ENCODE measurements around the gene TP63. TPM values are rescaled to one million over a fixed set of nuclear protein-coding genes. Genes with fewer than 3 reads are reported as not detected.

Gene TP63
- total RNA-seq, 1 donor from 2014 or later: not detected

DNA sequence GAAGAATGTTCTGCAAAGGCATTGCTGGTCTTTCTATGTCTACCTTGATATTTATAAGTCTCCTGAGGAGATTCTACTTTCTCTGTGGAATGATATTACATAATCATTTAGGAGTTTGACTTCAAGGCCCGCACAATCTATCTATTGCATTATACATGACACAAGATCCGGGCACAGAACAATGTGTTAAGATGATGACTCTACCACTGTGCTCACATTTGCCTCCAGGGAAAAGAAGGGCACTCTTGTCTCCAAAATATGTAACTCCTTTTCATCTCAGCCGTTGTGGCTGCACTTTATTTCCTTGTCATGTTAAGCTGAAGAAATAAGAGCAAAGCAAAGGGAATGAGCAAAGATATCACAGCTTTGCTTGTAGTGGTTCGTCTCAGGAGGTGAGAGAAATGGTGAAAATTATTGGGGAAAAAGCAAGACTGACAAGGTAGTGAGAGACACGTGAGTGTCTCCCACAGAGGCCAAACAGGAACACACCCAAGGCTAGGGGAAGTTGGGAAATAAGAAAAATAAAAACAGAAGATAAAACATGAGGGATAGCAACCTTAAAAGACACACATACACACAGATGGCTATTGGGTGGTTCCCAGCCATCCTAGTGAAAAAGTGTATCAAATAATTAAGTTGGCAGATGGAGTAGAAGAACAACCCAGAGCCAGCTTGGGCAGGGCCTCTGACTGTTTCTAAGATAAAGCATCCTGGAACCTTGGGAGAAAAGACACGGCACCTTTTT lies 305.2 kb downstream of the TP63 start:
- no peak for DNase-seq

DNA sequence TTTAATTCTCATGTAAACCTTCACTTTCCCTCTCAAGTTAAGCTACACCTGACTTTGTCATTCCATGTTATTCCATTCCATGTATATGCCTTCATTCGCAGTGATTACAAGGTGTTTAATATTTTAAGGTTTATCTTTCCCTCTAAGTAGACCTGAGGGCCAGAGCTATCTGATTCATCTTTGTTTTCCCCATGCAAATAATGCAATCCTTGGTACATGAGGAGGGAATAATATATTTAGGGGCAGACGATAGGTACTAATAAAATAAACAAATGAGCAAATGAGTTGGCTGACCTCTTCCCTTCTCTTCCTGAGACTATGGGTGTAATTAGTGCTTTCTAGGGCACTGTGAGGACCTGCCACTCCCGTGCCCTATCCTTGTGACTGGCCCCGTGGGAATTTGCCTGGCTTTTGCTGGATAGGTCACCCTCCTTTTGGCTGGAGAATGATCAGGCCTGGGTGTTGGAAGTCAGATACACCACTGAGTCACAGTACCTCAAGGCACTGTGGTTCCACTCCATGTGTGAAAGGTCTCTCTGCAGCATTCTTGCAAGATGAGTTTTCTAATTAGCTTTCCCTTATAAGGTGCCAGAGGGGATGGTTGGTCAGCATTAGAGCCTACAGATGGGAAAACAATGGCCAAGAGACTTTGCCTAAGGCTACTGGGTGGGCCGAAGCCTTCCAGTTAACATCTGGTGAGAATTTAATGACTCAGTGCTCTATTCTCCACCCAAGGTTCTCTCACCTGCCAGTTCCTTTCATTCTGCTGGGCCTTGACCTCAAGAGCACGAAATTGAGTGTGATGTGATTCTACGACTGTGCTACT lies 306.3 kb downstream of the TP63 start:
- DNase-seq: peak; percentile 71

DNA sequence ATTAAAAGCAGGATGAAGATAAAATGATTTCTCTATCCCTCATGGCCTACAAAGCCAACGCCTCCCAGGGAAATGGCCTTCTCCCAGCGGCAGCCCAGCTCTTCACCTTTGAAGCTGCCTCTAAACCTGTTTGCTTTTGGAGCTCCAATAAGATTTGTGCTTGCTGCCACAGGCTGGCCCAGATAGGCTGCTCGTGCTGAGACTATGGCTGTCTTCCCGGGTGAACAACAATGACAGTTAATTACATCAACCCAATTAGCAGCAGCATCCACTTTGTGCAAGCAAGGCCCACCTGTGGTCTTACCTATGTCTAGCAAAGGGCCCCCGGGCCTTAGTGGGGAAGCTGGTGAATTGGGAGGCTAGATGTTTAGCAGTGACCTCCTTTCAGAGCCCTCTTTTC lies 309.9 kb downstream of the TP63 start:
- no peak for DNase-seq

DNA sequence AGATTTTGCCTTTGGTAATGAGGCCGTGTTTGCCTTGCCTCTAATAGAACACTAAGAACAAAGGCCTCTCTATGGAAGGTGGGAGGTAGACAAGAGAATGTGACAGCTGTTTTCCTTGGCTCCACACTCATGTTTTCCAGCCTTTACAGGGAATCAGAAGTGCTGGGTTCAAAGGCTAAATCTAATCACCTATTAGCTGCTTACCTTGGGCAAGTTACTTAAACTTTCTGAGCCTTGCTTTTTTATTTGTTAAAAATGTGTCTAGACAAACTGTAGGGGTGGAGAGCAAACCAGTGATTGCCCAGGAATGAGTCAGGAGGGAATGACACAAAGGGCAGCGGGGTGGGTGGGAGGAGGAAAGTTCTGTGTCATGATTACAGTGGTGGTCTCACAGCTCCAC lies 310.5 kb downstream of the TP63 start:
- DNase-seq: peak; percentile 28

DNA sequence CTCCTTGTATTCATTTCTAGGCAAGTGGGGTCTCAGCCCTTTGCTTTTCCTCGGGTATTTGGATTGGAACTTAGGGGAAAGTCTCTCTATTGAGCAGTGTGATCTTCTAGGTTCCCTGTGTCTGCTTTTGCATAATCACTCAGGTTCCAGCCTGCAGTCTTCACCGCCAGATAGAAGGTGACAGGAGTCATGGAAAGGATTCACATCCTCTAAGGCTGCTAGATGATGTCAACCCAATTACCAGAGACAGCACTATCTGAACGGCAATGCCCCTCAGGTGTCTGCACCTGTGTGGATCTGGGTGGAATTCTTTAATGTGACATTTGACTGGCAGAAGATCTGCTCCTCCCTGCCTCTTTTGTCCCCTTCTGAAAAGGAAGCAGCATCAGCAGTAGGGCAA lies 311.8 kb downstream of the TP63 start:
- no peak for DNase-seq

DNA sequence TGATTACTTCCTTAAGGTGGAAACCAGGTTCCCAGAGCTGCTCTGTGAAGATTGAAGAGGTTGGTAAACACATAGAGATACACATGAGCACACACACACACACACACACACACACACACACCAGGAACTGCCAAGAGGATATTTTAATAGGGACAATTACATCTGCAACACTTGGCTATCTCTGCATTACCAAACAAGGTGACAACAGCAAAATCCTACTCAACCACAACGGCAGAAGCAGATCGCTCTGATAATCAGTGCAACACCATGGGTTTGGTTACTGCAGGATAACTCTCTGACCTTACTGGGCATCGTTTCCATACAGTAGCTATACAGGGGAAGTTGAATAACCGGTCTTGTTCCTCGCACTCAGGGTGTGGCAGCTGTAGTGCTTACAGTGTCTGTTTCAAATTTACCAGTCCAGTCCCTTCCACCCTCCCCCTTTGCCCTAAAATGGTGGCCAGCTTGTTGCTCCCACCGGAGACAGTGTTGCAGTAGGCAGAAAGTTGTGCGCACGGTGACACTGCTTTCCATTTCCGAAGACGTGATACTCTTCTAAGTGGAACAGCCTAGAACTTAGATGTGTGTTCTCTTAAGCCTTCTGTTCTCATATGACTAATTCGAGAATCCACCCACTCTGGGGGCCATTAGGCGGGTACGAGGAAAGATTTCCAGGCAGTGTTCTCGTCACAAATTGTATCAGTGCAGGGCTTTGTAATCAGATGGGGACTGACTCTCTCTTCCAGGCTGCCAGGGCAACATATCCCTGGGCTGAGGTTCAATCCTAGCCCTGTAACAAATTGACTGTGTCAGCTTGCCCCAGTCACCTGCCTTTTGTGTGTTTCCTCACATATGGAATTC lies 313.3 kb downstream of the TP63 start:
- DNase-seq: peak; percentile 26

DNA sequence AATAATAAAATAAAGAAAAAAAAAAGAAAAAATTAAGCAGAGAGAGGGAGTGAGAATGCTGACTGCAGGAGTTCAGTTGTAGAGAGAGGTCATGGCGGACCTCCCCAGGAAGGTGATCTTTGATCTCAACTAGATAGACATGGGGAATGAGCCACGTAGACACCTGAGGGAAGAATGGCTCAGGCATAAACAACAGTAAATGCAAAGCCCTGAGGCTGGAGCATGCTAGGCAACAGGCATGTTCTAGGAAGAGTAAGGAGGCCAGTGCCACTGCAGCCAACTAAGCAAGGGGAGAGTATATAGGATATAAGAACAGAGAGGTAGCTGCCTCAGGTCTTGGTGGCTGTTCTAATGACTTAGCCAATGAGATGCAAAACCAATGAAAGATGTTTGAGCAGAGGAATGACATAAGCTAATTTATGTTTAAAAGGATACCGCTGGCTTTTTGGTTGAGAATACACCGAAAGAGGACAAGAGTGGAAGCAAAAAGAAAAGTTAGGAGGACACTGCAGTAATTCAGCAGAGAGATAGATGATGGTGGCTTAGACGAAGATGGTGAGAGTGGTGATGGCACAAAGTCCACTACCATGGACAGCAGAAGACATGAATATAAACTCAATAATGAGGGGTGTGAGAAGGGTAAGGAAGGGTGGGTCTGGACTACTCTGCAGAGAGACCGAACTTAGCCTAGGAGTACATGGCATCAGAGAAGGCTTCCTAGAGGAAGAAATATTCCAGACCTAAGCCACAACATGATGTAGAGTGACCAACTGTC lies 314.9 kb downstream of the TP63 start:
- no peak for DNase-seq

Data from dermis blood vessel endothelial cell (primary cell).